ENCODE measurements around the gene KCNJ14. TPM values are rescaled to one million over a fixed set of nuclear protein-coding genes. Genes with fewer than 3 reads are reported as not detected.
A peak's percentile ranks its signal among the peaks of the same experiment; 100 is the strongest.

The KCNJ14 gene
- total RNA-seq, 1 donor, result 1.7 TPM

DNA sequence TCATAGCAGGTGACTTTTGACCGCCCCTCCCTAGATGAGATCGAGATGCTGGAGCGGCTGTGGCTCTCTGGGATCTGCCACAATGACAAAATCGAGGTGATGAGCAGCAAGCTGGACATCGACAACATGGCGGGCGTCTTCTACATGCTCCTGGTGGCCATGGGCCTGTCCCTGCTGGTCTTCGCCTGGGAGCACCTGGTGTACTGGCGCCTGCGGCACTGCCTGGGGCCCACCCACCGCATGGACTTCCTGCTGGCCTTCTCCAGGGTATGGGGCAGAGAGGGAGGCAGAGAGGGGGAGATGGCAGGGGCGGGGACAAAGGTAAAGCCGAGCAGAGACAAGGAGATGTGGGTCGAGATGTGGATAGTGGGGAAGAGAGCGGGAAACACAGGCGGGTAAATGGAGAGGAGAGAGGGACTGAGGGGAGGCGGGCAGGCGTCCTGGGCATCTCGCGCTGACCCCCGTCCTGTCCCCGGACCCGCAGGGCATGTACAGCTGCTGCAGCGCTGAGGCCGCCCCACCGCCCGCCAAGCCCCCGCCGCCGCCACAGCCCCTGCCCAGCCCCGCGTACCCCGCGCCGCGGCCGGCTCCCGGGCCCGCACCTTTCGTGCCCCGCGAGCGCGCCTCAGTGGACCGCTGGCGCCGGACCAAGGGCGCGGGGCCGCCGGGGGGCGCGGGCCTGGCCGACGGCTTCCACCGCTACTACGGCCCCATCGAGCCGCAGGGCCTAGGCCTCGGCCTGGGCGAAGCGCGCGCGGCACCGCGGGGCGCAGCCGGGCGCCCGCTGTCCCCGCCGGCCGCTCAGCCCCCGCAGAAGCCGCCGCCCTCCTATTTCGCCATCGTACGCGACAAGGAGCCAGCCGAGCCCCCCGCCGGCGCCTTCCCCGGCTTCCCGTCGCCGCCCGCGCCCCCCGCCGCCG lies 13.0 kb upstream of the KCNJ14 start:
- Histone ChIP-seq H3K9me3 (ENCODE audit: low read depth, low read length) (no peaks in the 10 kb centered on the region), H3K4me3 (ENCODE audit: low read length) (no peak overlapping the region), H3K4me1 (ENCODE audit: insufficient read depth, low read length) (peaks cover 30% of the 10 kb centered on the region), H3K27me3 (ENCODE audit: insufficient read depth, low read length) (peaks cover 25% of the 10 kb centered on the region)

DNA sequence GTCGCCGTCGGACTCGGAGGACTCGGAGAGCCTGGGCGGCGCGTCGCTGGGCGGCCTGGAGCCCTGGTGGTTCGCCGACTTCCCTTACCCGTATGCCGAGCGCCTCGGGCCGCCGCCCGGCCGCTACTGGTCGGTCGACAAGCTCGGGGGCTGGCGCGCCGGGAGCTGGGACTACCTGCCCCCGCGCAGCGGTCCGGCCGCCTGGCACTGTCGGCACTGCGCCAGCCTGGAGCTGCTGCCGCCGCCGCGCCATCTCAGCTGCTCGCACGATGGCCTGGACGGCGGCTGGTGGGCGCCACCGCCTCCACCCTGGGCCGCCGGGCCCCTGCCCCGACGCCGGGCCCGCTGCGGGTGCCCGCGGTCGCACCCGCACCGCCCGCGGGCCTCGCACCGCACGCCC lies 12.1 kb upstream of the KCNJ14 start:
- Histone ChIP-seq H3K4me1 (ENCODE audit: insufficient read depth, low read length) (peaks cover 30% of the 10 kb centered on the region), H3K9me3 (ENCODE audit: low read depth, low read length) (no peaks in the 10 kb centered on the region), H3K4me3 (ENCODE audit: low read length) (no peak overlapping the region), H3K27me3 (ENCODE audit: insufficient read depth, low read length) (peaks cover 25% of the 10 kb centered on the region)

DNA sequence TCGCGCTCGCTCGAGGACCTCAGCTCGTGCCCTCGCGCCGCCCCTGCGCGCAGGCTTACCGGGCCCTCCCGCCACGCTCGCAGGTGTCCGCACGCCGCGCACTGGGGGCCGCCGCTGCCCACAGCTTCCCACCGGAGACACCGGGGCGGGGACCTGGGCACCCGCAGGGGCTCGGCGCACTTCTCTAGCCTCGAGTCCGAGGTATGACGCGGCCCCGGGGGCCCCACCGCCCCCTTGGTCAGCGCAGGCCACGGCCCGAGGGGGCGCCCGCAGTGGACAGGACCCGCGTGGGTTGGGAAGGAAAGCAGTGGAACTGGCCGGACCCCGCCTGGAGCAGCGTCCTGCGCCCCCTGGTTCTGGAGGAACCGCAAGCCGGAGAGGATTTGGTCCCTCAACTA lies 11.6 kb upstream of the KCNJ14 start:
- Histone ChIP-seq H3K4me3 (ENCODE audit: low read length) (no peak overlapping the region), H3K27me3 (ENCODE audit: insufficient read depth, low read length) (peaks cover 25% of the 10 kb centered on the region), H3K4me1 (ENCODE audit: insufficient read depth, low read length) (peaks cover 30% of the 10 kb centered on the region), H3K9me3 (ENCODE audit: low read depth, low read length) (no peaks in the 10 kb centered on the region)

DNA sequence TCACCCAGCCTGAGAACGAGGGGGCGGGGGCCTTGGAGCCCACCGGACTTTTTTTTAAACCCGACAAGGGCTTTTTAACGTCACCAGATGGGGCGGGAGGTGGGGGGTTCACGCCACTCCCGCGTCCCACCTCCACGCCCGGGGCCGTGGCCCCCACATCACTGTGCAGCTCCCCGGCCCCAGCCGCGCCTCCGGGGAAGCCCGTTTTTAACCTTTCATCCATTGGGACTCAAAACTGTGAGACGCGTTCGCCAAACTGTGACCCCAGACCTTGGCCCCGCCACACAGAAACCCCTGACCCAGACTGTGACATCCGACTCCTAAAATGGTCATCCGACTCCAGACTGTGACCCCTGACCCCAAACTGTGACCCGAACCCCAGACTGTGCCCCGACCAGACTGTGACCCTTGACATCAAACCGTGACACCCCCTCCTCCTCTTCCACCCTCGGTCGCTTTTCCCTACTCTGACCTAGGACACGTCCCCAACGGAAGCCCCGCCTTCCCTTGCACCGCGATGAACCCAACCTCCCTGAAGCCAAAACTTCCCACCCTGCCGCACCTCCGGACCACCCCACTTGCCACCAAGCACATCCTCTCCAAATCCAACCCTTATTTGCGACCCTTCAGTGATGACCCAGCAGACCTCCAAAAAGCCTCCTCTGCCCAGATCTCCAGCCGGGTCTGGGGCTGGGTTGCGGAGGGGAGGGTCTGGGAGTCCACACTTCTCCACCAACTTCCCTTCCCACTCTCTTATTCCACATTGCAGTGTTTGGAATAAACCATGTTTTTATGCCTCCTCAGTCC lies 11.0 kb upstream of the KCNJ14 start:
- peaks cover 25% of the 10 kb centered on the region for H3K27me3 ChIP-seq (ENCODE audit: insufficient read depth, low read length)
- no peak overlapping the region for H3K4me3 ChIP-seq (ENCODE audit: low read length)
- H3K9me3 ChIP-seq (ENCODE audit: low read depth, low read length), result no peaks in the 10 kb centered on the region
- H3K4me1 ChIP-seq (ENCODE audit: insufficient read depth, low read length), result peaks cover 30% of the 10 kb centered on the region

GRCh38 chr19:48444936-48445200 lies 10.5 kb upstream of the KCNJ14 start:
- peaks cover 30% of the 10 kb centered on the region for H3K4me1 ChIP-seq (ENCODE audit: insufficient read depth, low read length)
- no peaks in the 10 kb centered on the region for H3K9me3 ChIP-seq (ENCODE audit: low read depth, low read length)
- peaks cover 25% of the 10 kb centered on the region for H3K27me3 ChIP-seq (ENCODE audit: insufficient read depth, low read length)
- no peak overlapping the region for H3K4me3 ChIP-seq (ENCODE audit: low read length)

DNA sequence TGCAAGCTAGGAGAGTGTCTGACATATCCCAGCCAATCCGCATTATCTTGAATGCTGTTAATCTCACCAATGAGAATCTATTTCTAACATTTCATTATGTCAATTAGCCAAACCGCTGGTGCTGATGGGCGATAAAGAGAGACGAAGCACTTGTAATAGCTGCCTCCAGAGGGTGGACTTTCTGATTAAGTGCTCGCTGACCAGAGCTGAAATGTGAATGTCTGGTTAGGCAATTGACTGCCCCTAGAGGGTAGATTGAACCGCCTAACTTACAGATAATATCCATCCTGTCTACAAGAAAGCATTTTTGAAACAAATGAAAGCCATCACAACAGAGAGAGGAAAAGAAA lies 10.1 kb upstream of the KCNJ14 start:
- H3K4me1 ChIP-seq (ENCODE audit: insufficient read depth, low read length), result peaks cover 30% of the 10 kb centered on the region
- peak overlapping the region; percentile 87 for H3K4me3 ChIP-seq (ENCODE audit: low read length)
- no peaks in the 10 kb centered on the region for H3K9me3 ChIP-seq (ENCODE audit: low read depth, low read length)
- H3K27me3 ChIP-seq (ENCODE audit: insufficient read depth, low read length), result peaks cover 25% of the 10 kb centered on the region

GRCh38 chr19:48445606-48446481 lies 9.5 kb upstream of the KCNJ14 start, which contains the start of gene GRWD1:
TSS of gene GRWD1 (plus strand) at chr19:48445983. CDS start at chr19:48446006, 23 bp downstream.
- Histone ChIP-seq H3K4me1 (ENCODE audit: insufficient read depth, low read length) (peaks cover 30% of the 10 kb centered on the region), H3K27me3 (ENCODE audit: insufficient read depth, low read length) (peaks cover 25% of the 10 kb centered on the region), H3K4me3 (ENCODE audit: low read length) (peak within 1 kb of the TSS; percentile 87), H3K9me3 (ENCODE audit: low read depth, low read length) (no peaks in the 10 kb centered on the region)

DNA sequence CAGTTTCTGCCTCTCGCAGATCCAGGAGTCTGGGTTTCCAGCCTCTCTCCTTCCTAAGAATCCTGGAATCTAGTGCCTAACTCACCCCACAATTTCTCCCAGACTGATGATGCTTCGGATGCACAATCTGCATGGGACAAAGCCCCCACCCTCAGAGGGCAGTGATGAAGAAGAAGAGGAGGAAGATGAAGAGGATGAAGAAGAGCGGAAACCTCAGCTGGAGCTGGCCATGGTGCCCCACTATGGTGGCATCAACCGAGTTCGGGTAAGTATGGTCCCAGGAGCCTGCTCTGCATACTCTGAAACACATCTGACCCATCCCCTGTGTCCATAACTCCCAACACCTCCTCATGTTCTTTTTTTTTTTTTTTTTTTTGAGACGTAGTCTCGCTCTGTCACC lies 8.8 kb upstream of the KCNJ14 start:
- peaks cover 22% of the 10 kb centered on the region for H3K27me3 ChIP-seq (ENCODE audit: insufficient read depth, low read length)
- no peaks in the 10 kb centered on the region for H3K9me3 ChIP-seq (ENCODE audit: low read depth, low read length)
- H3K4me1 ChIP-seq (ENCODE audit: insufficient read depth, low read length), result peaks cover 30% of the 10 kb centered on the region
- H3K4me3 ChIP-seq (ENCODE audit: low read length), result peak overlapping the region; percentile 87

DNA sequence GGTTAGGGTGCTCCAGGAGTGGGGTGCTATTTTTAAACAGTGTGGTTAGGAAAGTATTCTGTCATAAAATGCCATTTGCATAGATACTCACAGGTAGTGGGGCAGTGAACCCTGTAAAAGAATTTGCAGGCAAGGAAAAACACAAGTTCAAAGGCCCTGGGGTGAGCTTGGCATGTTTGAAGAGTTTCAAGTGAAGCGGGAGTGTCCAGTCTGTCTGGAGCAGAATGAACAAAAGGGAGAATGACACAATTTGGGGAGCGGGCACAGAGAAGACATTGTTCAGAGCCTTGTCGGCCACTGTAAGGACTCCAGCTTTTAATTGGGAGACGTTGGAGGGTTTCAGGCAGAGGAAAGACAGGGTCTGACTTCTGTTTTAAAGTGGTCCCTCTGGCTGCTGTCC lies 6.8 kb upstream of the KCNJ14 start:
- Histone ChIP-seq H3K4me3 (ENCODE audit: low read length) (no peak overlapping the region), H3K4me1 (ENCODE audit: insufficient read depth, low read length) (peaks cover 30% of the 10 kb centered on the region), H3K27me3 (ENCODE audit: insufficient read depth, low read length) (peaks cover 14% of the 10 kb centered on the region), H3K9me3 (ENCODE audit: low read depth, low read length) (no peaks in the 10 kb centered on the region)

GRCh38 chr19:48450441-48450840 lies 4.9 kb upstream of the KCNJ14 start:
- Histone ChIP-seq H3K4me1 (ENCODE audit: insufficient read depth, low read length) (peaks cover 11% of the 10 kb centered on the region), H3K27me3 (ENCODE audit: insufficient read depth, low read length) (no peaks in the 10 kb centered on the region), H3K4me3 (ENCODE audit: low read length) (no peak overlapping the region), H3K9me3 (ENCODE audit: low read depth, low read length) (no peaks in the 10 kb centered on the region)

DNA sequence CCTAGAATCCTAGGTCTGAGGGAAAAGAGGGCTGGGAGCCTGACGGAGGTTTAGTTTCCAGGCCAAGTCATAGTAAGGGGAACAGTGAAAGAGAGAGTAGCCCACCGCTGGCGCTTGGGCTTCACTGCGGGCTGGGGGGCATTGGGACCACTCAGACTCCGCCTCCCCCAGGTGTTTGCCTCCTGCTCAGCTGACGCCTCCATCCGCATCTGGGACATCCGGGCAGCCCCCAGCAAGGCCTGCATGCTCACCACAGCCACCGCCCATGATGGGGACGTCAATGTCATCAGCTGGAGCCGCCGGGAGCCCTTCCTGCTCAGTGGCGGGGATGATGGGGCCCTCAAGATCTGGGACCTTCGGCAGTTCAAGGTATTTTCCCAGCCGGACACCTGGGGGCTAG lies 4.5 kb upstream of the KCNJ14 start:
- Histone ChIP-seq H3K27me3 (ENCODE audit: insufficient read depth, low read length) (no peaks in the 10 kb centered on the region), H3K4me3 (ENCODE audit: low read length) (no peak overlapping the region), H3K9me3 (ENCODE audit: low read depth, low read length) (no peaks in the 10 kb centered on the region), H3K4me1 (ENCODE audit: insufficient read depth, low read length) (peaks cover 11% of the 10 kb centered on the region)

DNA sequence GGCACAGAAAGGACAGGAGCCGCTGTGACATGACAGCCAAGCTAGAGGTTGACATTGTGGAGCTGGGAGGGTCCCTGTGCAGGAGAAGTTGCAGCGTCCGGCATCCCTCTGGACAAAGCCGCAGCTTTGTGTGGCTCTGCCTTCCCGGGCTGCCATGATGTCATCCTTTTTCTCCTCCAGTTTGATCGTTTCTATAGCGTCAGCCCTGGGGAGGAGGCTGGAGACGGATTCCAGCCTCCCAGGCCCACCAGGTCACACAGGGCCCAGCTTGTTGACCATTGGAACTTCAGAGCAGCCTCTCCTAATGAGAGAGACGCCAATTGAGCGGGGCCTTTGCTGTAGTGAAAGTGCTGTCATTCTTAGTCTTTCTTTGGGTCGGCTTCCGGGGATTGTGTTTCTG lies 3.8 kb upstream of the KCNJ14 start:
- Histone ChIP-seq H3K4me1 (ENCODE audit: insufficient read depth, low read length) (peaks cover 4% of the 10 kb centered on the region), H3K27me3 (ENCODE audit: insufficient read depth, low read length) (no peaks in the 10 kb centered on the region), H3K9me3 (ENCODE audit: low read depth, low read length) (no peaks in the 10 kb centered on the region), H3K4me3 (ENCODE audit: low read length) (no peak overlapping the region)

DNA sequence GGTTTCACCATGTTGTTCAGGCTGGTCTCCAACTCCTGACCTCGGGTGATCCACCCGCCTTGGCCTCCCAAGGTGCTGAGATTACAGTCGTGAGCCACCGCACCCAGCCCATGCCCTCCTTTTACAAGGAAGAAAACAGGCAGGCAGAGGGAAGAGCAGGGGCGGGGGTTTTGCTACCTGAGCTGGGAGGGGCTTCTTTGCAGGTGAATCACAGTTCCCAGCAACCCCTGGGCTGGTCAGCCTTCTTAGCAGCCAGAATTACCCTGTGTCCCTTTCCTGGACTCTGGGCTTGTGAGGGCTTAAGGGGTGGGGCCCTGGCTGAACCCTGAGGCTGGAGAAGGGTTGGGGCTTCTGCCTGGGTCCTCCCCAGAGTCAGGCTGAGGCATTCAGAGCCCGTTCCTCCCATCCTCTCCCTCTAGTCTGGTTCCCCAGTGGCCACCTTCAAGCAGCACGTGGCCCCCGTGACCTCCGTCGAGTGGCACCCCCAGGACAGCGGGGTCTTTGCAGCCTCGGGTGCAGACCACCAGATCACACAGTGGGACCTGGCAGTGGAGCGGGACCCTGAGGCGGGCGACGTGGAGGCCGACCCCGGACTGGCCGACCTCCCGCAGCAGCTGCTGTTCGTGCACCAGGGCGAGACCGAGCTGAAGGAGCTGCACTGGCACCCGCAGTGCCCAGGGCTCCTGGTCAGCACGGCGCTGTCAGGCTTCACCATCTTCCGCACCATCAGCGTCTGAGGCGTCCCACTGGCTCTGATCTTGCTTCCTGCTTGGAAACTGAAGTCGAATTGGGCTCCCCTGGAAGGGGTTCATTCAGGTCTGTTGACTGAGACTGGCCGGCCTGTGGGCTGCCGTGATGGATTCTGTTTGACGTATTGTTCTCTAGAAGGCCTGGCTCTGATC lies 2.8 kb upstream of the KCNJ14 start:
- Histone ChIP-seq H3K9me3 (ENCODE audit: low read depth, low read length) (no peaks in the 10 kb centered on the region), H3K4me3 (ENCODE audit: low read length) (no peak overlapping the region), H3K4me1 (ENCODE audit: insufficient read depth, low read length) (no peaks in the 10 kb centered on the region), H3K27me3 (ENCODE audit: insufficient read depth, low read length) (no peaks in the 10 kb centered on the region)

- Histone ChIP-seq H3K27me3 (ENCODE audit: insufficient read depth, low read length) (no peaks in the 10 kb centered on the region), H3K9me3 (ENCODE audit: low read depth, low read length) (no peaks in the 10 kb centered on the region), H3K4me3 (ENCODE audit: low read length) (no peak overlapping the region), H3K4me1 (ENCODE audit: insufficient read depth, low read length) (no peaks in the 10 kb centered on the region)
Measured at GRCh38 chr19:48454150-48454730, 1.1 kb upstream of the KCNJ14 start.
